HG02938 (cell line): ENCODE measurements around the gene TCN2.
"Not testable (repeated sequence)": the region's sequence is repeated elsewhere in the genome, so short reads cannot be mapped to it uniquely, and the experiment has no call there.

Experiments
- ATAC-seq: cut with Tn5 transposase; IDR thresholded peaks from one replicate; pipeline ENCODE4 v1.9.1; 2021; ENCODE audit warnings: mild to moderate bottlenecking, moderate library complexity; ENCODE audit not compliant: unreplicated experiment

The TCN2 gene

DNA sequence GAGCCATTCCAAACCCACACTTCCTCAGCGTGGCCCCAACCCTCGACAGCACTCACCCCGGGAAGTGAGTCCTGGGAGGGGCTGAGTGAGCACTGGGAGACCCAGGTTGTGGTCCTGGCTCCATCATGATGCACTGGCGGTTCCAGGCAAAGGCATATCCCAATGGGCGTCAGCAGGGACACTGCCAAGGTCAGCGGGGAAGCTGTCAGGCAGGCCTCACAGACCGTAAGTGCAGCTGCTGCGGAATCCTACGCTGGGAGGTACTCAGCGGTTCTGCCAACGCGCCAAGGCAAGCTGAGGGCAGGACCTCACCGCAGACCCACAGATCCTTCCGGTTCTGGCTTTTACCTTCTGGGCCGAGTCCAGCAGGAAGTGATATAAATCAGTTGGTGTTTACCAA lies 31.1 kb upstream of the TCN2 start:
- ATAC-seq = no peak

DNA sequence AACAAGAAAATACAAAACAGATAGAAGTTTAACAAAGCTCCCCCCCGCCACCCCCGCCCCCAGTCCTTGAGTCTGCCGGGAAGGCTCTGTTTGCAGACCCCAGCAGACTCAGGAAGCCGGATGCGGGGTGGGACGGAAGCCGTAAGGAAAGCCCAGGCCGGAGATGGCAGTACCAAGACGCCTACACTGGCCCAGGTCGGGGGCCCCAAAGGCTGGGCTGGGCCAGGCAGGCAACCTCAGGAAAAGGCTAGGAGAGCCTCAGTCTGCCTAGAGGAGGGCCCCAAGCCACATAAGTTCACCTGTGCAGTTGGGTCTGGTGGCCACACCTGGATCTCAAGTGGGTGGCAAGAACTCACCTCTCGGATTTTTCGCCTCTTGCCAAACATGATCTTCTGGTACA lies 28.5 kb upstream of the TCN2 start:
- no peak for ATAC-seq

DNA sequence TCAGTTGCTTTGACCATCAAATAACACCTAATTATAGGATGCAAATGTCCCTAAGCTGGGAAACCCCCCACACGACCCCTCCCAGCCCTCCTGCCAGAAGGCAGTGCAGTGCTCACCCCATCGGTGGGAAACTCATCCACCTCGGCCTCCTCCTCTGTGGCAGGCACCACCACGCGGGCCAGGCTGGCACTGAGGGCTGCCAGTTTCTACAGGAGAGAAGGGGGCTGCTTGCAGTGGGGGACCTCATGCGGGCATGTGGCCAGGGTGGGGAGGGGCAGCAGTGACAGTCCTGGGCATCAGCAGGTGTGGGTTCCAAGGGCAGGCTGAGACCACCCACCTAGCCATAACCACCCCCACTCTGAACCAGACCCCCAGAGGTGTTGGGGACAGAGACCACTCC lies 26.1 kb upstream of the TCN2 start:
- ATAC-seq = no peak

DNA sequence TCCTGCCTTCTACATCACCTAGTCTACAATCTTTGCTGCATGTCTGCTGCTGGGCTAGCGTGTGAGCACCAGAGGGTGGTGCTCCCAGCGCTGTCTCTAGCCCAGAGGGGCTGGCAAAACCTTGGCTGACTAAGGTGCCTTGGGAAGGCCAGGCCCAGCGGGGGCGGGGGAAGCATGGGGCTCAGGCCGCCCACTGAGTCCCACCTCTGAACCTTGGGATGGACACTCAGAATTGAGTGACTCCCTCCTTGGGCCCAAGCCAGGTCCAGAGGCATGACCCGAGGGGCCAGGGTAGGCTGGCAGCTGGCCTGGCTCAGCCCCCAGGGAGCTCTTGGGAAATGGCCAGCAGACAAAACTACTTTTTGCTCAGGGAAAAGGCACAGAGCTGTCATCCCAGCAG lies 24.9 kb upstream of the TCN2 start:
- ATAC-seq = no peak

DNA sequence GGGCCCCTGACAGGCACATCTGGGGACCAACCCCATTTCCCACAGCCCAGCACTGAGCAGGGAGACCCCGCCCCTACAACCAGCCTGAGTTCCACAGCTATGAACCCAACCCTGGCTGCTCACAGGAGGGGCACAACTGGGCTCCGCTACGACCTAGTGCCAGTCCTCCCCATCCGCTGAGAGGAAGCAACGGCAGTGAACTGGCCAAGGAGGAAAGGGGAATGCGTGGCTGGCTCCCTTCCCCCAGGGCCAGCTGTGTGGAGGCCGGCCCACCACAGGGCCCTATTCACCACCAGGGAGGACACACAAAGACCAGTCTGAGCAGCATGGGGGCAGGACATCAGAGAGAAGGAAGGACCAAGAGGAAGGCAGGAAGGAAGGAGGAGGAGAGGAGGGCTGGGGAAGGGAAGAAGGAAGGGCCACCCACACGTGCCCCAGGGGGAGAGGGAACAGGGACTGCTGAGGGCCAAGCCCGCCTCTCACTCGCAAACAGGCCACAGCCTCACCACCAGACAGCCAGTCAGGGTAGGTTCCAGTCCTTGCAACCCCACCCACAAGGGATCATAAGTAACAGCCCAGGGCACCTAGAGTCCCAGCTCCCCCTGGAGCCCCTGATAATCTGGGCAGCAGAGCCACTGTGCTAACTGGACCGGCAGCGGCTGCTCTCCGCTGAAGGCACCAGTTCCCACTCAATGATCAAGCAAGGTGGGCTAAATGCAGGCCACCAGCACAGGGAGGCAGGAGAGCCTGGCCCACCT lies 24.0 kb upstream of the TCN2 start:
- ATAC-seq = no peak

DNA sequence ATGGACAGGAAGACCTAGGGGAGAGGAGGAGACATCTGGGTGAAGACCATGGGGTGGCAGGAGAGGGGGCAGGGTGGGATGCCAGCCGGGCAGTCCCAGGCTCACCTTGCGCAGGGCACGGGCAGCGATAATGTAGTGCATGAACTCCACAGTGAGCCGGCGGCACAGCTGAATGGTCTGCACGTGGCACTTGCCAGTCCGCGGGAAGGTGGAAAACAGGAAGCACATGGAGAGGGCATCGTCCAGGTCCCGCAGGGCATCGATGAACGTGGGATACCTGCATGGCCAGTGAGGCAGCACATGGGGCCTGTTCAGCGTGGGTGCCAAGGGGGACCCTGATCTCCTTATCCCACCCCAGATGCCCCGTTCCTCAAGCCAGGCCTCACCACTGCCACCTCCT lies 22.5 kb upstream of the TCN2 start:
- no peak for ATAC-seq

DNA sequence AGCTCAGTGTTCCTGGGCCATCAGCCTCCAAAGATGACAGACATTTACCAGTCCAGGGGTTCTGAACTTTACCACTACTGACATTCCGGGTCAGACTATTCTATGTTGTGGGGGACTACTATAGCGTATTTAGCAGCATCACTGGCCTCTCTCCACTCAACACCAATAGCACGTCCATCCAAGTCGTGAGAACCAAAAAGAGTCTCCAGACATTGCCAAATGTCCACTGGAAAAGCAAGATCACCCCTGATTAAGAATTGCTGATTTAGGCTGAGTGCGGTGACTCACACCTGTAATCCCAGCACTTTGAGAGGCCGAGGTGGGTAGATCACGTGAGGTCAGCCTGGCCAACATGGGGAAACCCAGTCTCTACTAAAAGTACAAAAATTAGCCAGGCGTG lies 20.6 kb upstream of the TCN2 start:
- ATAC-seq = no peak

DNA sequence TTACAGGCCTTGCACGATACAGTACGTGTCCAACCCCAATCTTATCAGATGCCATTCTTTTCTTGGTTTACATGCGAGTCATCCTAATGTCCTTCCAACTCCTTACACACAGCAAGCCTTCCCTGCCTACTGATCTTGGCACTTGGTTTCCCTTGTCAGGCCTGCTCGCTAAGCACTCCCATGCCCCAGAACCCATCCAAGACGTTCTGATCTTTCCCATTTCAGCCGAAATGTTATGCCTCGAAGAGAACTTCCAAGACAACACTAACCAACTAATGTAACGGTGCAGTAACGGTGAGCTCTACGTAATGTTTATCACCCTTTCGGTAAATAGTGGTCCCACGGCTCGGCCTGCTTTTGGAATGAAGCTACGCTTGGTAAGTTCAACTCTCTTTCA lies 15.8 kb upstream of the TCN2 start:
- ATAC-seq = no peak

DNA sequence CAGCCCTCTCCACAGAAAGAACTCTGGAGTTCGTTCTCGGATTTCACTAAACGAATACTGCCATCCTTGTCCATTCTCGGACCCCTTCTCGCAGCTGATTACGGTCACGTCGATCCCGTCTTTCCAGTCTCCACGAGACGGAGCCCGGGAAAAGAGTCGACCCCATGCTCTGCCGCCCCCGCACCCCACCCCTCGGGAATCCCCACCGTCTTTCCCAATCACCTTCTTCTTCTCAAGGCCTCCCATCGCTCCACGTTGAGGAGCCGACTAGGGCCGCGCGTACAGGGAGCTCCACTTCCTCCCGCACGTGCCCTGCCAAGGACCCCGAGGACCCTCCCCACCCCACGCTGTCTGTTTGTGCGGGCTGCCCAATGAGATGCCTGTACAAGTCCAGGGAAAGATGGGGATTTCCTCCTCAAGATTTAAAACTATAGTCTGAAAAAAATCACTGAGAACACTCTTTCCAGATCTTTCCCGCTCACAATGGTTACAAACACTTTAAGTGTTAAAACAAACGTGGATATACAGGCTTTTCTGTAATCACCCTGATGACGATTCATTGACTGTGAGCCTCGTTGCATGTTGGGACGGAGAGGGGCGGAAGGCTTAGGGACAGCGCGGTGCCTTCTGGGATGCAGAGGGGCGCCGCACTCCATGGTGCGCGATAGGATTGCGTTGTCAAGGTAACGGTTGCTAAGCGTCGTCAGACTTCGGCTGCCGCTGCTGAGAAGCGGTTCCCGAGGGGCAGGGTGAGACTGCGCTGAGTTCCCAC lies 15.2 kb upstream of the TCN2 start, which contains the start of gene PES1:
TSS of gene PES1 (minus strand) at position 323 of the 772 bp plus-strand sequence. CDS start at position 246, 77 bp downstream.
- ATAC-seq = peak; percentile 96

DNA sequence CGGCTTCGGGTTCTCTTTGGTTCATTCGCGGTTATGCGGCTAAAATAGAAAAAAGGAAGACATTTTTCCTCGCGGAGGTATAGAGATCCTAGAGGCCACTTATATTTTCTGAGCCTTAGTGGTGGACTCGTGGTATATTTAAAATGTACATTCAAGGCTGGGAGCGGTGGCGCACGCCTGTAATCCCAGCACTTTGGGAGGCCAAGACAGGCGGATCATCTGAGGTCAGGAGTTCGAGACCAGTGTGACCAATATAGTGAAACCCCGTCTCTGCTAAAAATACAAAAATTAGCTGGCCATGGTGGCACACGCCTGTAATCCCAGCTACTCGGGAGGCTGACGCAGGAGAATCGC lies 14.6 kb upstream of the TCN2 start:
- ATAC-seq = not testable (repeated sequence)

DNA sequence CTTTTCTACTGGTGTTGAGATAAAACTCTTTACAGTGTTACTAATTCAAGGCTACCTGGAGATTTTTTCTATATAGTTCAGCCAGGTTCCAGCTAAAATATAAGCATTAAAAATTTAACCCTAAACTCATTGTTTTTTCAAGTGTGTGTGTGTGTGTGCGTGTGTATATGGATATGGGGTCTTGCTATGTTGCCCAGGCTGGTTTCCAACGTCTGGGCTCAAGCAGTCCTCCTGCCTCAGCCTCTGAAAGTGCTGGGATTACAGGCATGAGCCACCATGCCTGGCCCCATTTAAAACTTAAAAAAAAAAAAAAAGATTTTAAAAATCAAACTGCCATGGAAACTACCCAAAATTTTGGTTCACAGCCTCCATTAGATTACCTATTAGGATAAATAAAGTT lies 10.8 kb upstream of the TCN2 start:
- no peak for ATAC-seq

DNA sequence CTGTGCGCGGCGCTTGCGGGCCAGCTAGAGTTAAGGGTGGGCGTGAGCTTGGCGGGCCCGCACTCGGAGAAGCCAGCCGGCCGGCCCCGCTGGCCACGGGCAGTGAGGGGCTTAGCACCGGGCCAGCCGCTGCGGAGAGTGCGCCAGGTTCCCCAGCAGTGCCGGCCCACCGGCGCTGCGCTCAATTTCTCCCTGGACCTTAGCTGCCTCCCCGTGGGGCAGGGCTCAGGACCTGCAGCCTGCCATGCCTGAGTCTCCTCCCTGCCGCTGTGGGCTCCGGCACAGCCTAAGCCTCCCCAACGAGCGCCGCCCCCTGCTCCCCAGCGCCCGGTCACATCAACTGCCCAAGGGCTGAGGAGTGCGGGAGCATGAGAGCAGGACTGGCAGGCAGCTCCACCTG lies 10.1 kb upstream of the TCN2 start:
- no peak for ATAC-seq

DNA sequence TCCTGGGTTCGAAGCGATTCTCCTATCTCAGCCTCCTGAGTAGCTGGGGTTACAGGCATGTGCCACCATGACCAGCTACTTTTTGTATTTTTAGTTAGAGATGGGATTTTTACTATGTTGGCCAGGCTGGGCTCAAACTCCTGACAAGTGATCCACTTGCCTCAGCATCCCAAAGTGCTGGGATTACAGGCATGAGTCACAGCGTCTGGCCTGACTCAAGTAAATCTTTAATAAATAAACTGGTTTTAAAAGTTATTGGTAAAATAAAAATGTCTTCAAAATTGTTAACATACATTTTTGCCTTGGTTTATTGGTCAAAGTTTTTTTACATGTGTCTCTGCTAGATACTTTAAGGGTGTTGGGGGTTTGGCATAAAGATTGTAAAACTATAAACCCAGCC lies 8.0 kb upstream of the TCN2 start:
- no peak for ATAC-seq

DNA sequence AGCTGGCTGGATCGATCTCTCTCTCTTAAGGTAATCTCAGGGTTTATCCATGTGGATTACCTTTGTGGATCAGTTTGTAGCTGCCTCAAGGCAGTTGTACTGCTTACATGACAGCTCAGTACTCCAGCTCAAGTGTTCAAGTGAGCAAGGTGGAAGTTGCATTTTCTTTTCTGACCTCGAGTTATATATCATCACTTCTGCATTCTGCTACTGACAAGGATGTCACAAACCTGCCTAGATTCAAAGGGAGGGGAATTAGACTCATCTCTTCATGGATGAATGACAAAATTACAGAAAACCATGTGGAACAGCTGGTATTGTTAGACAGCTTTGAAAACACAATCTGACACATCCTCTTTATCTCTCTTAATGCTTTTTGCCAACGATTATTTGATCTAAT lies 6.1 kb upstream of the TCN2 start:
- ATAC-seq = no peak

DNA sequence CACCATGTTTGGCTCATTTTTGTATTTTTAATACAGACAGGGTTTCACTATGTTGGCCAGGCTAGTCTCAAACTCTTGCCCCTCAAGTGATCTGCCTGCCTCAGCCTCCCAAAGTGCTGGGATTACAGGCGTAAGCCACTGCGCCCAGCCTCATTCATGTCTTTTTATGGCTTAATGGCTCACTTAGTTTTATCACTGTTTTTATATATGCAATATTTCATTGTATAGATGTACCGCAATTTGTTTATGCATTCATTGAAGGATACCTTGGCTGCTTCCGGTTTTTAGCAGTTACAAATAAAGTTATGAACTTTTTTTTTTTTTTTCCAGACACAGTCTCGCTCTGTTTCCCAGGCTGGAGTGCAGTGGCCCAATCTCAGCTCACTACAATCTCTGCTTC lies 5.5 kb upstream of the TCN2 start:
- ATAC-seq = no peak

DNA sequence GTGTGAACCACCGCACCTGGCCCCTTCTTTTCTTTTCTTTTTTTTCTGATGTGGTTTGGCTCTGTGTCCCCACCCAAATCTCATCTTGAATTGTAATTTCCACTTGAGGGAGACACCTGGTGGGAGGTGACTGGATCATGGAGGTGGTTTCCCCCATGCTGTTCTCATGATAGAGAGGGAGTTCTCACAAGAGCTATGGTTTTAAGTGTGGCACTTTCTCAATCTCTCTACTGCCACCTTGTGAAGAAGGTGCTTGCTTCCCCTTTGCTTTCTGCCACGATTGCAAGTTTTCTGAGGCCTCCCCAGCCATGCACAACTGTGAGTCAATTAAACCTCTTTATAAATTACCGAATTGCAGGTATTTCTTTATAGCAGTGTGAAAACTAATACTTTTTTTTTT lies 4.9 kb upstream of the TCN2 start:
- ATAC-seq = no peak

DNA sequence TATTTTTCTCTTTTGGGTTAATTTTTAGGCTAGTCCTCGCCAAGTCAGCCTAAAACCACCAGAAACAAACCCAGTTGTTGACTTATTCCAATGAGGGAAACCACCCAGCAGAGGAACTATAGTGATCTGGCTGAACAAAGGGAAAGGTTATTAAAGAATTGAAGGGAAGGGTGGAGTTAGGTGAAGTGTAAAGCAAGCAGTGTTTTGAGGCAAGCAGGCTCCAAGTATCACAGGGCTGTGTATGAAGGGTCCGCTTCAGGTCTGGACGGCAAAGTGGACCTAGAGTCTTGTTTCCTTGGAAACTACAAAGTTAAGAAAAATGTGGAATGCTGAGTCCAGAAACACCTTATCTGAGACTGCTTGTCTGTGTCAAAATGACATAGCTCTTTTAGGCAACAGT lies 3.2 kb upstream of the TCN2 start:
- ATAC-seq = no peak

DNA sequence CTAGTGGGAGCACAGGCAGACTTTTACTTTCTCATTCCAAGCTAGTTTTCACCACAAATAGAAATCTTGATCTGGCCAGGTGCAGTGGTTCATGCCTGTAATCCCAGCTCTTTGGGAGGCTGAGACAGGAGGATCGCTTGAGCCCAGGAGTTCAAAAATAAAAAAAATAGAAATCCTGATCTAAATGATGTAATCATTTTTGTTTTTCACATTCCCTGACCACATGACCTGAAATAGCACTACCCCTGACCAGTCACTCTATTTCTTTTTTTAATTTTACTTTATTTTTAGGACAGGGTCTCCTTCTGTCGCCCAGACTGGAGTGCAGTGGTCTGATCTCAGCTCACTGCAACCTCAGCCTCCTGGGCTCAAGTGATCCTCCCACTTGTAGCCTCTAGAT lies 2.3 kb upstream of the TCN2 start:
- no peak for ATAC-seq

DNA sequence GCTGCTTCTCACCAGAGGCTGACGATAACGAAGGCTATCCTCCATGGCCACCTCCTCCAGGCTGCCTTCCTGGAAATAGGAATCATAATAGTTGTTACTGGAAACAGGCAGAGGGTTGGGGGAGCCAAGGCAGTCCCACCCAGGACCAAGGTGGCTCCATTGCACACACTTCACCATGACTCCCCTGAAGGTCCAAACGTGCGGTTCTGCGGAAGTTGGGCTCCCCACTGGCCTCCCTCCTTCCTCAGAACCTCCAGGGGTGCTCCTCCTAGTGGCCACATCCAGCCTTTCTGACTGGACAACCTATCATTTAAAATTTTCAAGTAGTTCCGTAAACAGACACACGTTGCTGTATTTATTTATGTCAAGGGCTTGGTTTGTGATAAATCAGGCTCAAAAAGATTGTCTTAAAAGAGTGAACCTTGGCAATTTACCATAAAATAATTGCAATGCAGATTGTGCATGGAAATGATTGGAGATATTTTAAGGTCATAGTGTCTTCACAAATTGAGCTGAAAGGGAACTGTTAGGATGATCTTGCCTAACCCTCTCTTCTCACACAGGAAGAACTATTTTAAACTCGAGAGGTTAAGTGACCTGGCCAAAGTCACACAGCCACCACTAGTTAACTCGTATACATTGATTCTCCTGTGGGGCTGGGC lies 1.4 kb upstream of the TCN2 start:
- ATAC-seq = no peak

DNA sequence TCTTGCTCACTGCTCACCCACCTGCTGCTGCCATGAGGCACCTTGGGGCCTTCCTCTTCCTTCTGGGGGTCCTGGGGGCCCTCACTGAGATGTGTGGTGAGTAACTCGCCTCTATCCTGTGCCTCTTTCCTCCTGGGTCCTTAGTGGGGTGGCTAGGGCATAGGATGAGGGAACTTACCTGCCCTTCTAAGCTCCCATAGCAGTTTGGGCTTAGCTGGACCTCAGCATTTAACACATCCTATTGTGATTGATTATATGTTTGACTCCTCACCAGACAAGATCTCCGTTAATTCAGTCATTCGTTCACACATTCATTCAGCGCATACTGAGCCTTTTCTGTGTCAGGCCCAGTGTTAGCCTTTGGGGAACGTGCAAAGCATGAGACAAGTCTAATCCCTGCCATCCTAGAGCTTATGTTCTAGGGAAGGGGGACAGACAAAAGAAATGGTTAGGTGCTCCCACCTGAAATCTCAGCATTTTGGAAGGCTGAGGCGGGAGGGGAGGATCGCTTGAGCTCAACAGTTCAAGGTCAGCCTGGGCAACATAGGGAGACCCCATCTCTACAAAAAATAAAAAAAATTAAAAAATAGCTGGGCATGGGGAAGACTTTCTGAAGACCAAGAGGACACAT lies 441 bp downstream of the TCN2 start:
- ATAC-seq = no peak

DNA sequence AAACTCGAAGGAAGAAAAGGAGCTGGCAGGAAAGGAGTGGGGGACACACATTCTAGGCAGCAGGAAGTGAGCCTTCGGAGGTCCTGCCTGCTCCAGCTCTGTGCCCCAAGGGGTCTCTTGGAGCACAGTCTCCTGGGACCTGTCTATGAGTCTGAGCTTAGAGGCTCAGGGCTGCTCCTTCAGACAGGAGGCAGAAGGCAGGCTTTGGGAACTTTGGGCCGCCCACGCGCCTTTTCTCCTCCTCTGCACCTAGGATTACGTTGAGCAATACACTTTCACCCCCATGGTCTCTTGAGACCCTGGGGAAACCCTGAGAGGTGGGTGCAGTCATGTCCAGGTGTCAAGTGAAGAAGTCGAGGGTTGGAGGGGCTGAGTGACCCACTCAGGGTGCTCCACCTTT lies 965 bp downstream of the TCN2 start:
- ATAC-seq = no peak
